PFSK-1 (cell line): ENCODE results near the gene PRKAG2.

Experiments
- POLR2AphosphoS5 ChIP-seq: IDR thresholded peaks from 2 replicates; pipeline ENCODE4 v1.6.1; 2012; ENCODE audit warnings: low read depth, mild to moderate bottlenecking, control low read depth, low read length, moderate library complexity
- REST ChIP-seq, 2 experiments: IDR thresholded peaks; 2 replicates each; pipeline versions ENCODE4 v1.6.1 to v1.8.0; 2011 to 2012; ENCODE audit warnings: low read depth in 2 of 2, low read length in 2 of 2, control low read depth in 1 of 2, inconsistent platforms in 1 of 2, mild to moderate bottlenecking in 1 of 2, moderate library complexity in 1 of 2; ENCODE audit not compliant: insufficient read depth in 1 of 2
- TAF1 ChIP-seq: IDR thresholded peaks from 2 replicates; pipeline ENCODE4 v1.6.1; 2012; ENCODE audit warnings: low read length, control low read depth, borderline replicate concordance; ENCODE audit not compliant: insufficient read depth

- TF ChIP-seq POLR2AphosphoS5 = no peak
- TF ChIP-seq REST (IDR thresholded peaks at IDR 0.05; ENCODE audit: insufficient read depth in 1 of 2, low read depth in 2 of 2, low read length in 2 of 2) = no peak
- no peak for TF ChIP-seq TAF1
Measured at GRCh38 chr7:151819866-151820265, 57.0 kb downstream of the PRKAG2 start.
